ENCODE results near the gene SLC13A3.

Gene SLC13A3

DNA sequence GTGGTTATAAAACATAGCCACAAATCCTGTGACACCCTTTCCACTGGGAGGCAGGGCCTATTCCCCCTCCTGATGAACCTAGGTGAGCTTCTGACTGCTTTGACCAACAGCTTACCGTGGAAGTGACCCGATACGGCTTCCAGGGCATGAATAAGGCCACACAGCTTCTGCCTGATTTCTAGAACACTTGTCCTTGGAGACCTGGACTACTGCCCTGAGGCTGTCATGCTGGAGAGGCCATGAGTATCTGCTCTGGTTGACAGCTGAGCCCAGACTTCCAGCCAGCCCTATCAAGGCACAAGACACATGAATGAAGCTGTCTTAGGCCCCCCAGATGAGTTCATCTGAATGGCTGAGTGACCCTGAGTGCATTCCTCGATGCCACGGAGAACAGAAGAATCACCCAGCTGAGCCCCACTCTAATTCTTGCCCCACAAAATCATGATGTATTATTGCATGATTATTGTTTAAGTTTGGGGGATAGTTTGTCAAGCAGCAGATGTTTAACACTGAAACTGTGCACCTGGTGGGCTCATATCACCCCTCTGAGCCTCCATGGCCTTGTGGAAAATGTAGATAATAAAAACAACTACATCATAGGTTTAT, 21.4 kb upstream of the SLC13A3 start:
- Mint-ChIP-seq H3K36me3 (ENCODE audit: low read depth) (peaks cover 5% of the 10 kb centered on the region), H3K27me3 (no peaks in the 10 kb centered on the region), H3K4me3 (no peak overlapping the region), H3K9me3 (peaks cover 8% of the 10 kb centered on the region), H3K4me1 (no peaks in the 10 kb centered on the region), H3K27ac (no peak overlapping the region)
- no peak for ATAC-seq
- DNase-seq = no peak

DNA sequence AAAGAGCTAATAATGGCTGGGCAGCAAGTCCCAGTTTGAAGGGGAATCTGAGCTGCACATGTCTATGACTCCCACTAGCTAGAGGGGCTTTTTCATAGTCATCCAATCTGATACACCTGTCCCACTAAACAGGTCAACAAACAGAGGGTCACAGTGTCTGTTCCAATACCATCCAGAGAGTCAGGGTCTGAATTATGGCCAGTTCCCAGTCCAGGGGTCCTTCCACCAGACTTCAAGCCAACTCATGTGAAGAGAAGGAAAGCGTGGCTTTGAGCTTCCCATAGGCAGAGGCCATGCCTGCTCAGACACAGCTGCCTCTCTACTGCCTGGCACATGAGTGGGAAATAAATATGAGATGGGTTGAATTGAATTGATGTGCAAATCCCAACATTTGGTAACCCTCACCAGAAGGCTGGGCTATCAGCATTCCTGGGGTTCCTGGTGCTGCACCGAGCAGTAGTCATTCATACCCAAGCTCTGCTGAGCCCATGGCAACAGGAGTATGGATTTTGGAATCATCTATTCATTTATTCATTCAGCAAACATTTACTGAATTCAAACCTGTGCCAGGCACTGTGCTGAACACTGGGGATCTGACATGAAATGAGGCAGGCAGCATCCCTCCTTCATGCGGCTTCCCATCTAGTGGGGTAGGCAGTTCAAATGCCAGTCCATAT, 20.7 kb upstream of the SLC13A3 start:
- Mint-ChIP-seq H3K9me3 (peaks cover 8% of the 10 kb centered on the region), H3K27me3 (no peaks in the 10 kb centered on the region), H3K27ac (no peak overlapping the region), H3K36me3 (ENCODE audit: low read depth) (peaks cover 5% of the 10 kb centered on the region), H3K4me1 (no peaks in the 10 kb centered on the region), H3K4me3 (no peak overlapping the region)
- DNase-seq (no peak), ATAC-seq (no peak)

DNA sequence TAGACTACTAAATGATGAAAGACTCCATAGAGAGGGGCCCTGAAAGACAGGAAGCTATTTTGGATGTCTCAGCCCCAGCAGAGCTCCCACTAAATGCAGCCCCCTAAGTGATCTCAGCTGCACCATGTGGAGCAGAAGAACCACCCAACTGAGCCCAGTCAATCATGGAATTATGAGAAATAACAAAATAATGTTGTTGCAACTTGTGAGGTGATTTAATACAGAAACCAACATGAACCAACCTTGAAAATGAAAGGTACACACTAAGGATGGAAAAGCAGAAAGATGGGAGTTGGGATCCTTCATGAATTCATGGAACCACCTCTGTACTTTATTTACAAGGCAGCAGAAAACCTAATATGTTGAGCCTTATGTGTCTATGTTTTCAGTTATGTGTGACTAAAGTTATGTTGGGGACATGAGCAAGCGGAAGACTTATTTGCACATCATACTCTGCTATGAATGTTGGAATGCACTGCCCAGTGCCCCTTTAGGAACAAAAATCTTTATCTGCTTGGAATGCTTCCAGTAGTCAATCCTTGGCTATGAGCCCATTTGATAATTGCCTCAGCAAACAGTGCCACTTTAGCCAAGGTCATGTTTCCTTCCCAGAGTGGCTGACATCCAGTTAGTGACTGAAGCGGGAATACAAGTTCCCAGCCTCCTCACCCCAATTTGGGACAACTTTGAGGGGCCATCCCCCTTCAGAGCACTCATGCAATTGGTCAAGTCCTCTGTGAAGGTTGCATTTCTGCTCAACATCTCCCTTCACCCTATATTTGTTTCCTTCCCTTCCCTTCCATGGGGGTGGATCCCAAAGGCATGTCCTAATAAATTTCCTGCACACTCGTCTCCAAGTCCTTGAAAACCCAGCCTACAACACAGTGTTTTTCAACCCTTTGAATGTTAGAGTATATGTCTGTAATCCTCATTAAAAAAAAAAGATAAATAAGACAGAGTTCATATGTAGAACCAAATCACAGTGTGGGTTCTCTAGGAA, 19.6 kb upstream of the SLC13A3 start:
- ATAC-seq (no peak), DNase-seq (no peak)
- H3K4me3 Mint-ChIP-seq = no peak overlapping the region
- peaks cover 8% of the 10 kb centered on the region for H3K9me3 Mint-ChIP-seq
- H3K4me1 Mint-ChIP-seq = no peaks in the 10 kb centered on the region
- peaks cover 5% of the 10 kb centered on the region for H3K36me3 Mint-ChIP-seq (ENCODE audit: low read depth)
- no peak overlapping the region for H3K27ac Mint-ChIP-seq
- H3K27me3 Mint-ChIP-seq = no peaks in the 10 kb centered on the region

DNA sequence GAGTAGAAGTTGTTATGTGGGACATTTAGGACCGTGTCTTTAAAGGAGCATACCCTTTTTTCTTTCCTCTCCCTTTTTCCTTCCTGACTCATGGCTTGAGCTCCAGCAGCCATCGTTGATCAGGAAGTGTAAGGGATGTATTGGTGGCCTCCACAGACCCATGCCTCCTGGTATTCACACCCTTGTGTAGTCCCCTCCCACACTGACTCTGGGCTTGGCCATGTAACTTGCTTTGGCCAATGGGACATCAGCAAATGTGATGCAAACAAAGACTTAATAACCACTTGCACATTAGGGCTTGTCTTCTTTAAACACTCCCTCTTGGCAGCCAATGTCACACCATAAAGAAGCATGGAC, 18.9 kb upstream of the SLC13A3 start:
- DNase-seq (no peak), ATAC-seq (no peak)
- Mint-ChIP-seq H3K4me1 (no peaks in the 10 kb centered on the region), H3K4me3 (no peak overlapping the region), H3K36me3 (ENCODE audit: low read depth) (peaks cover 5% of the 10 kb centered on the region), H3K27me3 (no peaks in the 10 kb centered on the region), H3K9me3 (peaks cover 8% of the 10 kb centered on the region), H3K27ac (no peak overlapping the region)

DNA sequence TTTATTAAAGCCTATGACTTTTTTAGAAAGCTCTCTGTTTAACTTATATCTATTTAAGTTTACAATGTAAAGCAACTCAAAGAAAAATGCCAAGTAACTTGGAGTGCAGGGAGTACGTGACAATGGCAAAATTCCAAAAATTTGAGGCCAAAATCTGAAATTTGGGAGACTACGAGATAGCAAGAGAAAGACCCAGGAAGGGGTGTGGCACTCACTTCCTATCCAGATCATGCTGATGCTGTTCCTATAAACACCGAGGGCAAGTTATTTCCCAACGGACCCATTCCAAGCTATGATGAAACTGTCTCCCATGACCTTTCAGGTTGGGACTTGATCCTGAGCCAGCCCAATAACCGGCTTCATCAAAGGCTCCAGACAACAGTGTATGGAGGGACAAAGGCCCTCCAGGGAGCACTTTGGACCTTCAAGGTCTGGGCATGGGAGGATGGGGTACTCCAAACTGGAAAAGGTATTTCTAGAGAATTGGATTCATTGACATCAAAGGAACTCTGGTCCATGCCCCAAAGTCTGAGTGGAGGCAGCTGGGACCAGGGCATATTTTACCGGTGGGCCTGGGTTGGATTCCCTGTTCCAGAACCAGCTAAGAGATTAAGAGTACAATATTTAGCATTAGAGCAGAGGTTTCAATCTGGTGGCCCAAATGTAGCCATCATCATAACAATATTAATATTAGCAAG, 15.7 kb upstream of the SLC13A3 start:
- H3K4me1 Mint-ChIP-seq = no peaks in the 10 kb centered on the region
- DNase-seq (no peak), ATAC-seq (no peak)
- H3K27ac Mint-ChIP-seq = no peak overlapping the region
- H3K9me3 Mint-ChIP-seq = peaks cover 8% of the 10 kb centered on the region
- peaks cover 2% of the 10 kb centered on the region for H3K27me3 Mint-ChIP-seq
- no peak overlapping the region for H3K4me3 Mint-ChIP-seq
- H3K36me3 Mint-ChIP-seq (ENCODE audit: low read depth) = peaks cover 5% of the 10 kb centered on the region

DNA sequence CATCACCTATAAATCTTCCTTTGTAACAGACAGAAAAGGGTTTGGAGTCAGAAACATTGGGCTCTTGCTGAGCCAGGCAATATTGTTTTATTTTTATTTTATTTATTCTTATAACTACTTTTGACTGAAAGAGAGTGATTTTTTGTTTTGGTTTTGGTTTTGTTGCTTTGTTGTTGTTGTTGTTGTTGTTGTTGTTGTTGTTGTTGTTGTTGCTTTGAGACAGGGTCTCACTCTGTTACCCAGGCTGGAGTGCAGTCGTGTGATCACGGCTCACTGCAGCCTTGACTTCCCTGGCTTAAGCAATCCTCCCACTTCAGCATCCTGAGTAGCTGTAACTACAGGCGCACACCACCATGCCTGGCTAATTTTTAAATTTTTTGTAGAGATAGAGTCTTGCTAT, 15.0 kb upstream of the SLC13A3 start:
- ATAC-seq (no peak), DNase-seq (no peak)
- Mint-ChIP-seq H3K4me1 (no peaks in the 10 kb centered on the region), H3K36me3 (ENCODE audit: low read depth) (peaks cover 5% of the 10 kb centered on the region), H3K9me3 (peaks cover 7% of the 10 kb centered on the region), H3K27me3 (peaks cover 2% of the 10 kb centered on the region), H3K27ac (no peak overlapping the region), H3K4me3 (no peak overlapping the region)

DNA sequence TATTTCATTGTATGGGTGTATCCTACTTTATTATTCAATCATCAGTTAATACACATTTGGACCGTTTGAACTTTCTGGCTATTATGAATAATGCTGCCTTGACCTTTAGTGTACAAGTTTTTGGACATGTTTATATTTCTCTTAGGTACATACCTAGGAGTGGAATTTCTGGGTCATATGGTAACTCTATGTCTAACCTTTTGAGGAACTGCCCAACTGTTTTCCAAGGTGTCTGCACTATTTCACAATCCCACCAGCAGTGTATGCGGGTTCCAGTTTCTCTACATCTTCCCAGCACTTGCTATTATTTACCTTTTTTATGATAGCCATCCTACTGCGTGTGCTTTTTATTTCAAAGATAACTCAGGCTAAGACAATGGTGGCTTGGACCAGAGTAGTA, 14.3 kb upstream of the SLC13A3 start:
- no peak overlapping the region for H3K27ac Mint-ChIP-seq

DNA sequence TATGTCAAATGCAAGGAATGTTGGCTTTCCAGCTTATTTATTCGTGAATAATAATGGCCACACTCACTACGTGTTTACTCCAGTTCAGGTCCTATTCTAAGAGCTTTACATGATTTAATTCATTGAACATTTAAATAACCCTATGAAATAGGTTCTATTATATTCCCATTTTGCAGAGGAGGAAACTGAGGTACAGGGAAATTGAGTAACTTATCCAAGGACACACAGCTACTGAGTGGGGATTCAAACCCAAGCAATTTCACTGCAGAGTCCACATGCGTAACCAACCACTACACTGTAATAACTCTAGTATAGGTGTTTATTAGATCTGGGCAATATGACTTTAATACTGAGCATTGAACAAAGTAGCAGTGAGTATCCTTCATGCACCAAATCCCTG, 12.3 kb upstream of the SLC13A3 start:
- Mint-ChIP-seq H3K36me3 (ENCODE audit: low read depth) (no peaks in the 10 kb centered on the region), H3K9me3 (no peaks in the 10 kb centered on the region), H3K27ac (no peak overlapping the region), H3K4me1 (no peaks in the 10 kb centered on the region), H3K27me3 (peaks cover 2% of the 10 kb centered on the region), H3K4me3 (no peak overlapping the region)
- DNase-seq (no peak), ATAC-seq (no peak)

More for the DNA sequence above, 14.3 kb upstream of the SLC13A3 start:
- no peak overlapping the region for H3K4me3 Mint-ChIP-seq
- H3K27me3 Mint-ChIP-seq = peaks cover 2% of the 10 kb centered on the region
- H3K36me3 Mint-ChIP-seq (ENCODE audit: low read depth) = peaks cover 4% of the 10 kb centered on the region
- no peaks in the 10 kb centered on the region for H3K4me1 Mint-ChIP-seq
- peaks cover 2% of the 10 kb centered on the region for H3K9me3 Mint-ChIP-seq
- DNase-seq = no peak
- no peak for ATAC-seq

DNA sequence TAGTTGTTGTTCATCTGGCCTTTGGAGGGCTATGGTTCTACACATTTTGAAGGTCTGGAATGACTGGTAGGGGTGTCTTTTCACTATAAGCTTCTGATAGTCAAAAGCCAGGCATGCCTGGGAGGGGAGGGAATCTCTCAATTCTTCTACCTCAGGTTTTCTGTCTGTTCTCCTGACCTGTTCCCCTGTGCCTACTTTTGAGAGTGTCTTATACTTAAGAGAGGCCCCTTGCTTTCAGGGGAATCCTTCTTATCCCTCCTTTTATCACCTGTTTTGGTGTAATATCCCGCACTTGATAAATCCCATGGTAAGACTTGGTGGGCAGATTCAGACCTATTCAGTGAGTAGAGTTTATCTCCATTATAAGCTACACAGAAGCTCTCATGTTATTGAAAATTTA, 10.4 kb upstream of the SLC13A3 start:
- Mint-ChIP-seq H3K27me3 (peaks cover 2% of the 10 kb centered on the region), H3K27ac (no peak overlapping the region), H3K4me1 (no peaks in the 10 kb centered on the region), H3K36me3 (ENCODE audit: low read depth) (no peaks in the 10 kb centered on the region), H3K4me3 (no peak overlapping the region), H3K9me3 (no peaks in the 10 kb centered on the region)
- no peak for DNase-seq
- no peak for ATAC-seq

DNA sequence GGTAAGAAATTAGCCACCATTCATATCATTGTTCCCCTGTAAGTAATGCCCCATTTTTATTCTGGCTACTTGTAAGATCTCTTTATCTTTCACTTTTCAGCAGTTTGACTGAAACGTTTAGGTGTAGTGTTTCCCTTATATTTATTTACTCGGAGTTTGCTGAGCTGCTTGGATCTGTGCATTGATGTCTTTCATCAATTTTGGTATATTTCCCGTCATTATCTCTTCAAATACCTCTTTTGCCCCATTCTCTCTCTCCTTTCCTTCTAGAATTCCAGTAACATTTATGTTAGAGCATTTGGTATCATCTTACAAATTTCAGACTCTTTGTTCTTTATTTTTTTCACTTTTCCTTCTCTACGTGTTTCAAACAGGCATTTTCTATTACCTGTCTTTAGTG, 9.2 kb upstream of the SLC13A3 start:
- Mint-ChIP-seq H3K36me3 (ENCODE audit: low read depth) (no peaks in the 10 kb centered on the region), H3K4me3 (no peak overlapping the region), H3K27me3 (peaks cover 2% of the 10 kb centered on the region), H3K4me1 (no peaks in the 10 kb centered on the region), H3K27ac (no peak overlapping the region), H3K9me3 (no peaks in the 10 kb centered on the region)
- no peak for DNase-seq
- ATAC-seq = no peak

DNA sequence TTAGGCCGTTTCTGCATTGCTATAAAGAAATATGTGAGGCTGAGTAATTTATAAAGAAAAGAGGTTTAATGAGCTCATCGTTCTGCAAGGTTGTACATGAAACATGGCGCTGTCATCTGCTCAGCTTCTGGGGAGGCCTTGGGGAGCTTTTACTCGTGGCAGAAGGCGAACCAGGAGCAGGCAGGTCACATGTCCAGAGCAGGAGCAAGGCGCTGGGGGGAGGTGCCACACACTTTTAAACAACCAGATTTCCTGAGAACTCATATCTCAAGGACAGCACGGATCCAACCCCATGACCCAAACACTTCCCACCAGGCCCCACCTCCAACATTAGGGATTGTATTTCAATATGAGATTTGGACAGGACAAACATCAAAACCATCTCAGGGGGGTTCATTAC, 6.4 kb upstream of the SLC13A3 start:
- H3K27me3 Mint-ChIP-seq = peaks cover 11% of the 10 kb centered on the region
- ATAC-seq = no peak
- H3K9me3 Mint-ChIP-seq = no peaks in the 10 kb centered on the region
- no peak for DNase-seq
- no peaks in the 10 kb centered on the region for H3K4me1 Mint-ChIP-seq
- no peak overlapping the region for H3K4me3 Mint-ChIP-seq
- H3K36me3 Mint-ChIP-seq (ENCODE audit: low read depth) = no peaks in the 10 kb centered on the region
- no peak overlapping the region for H3K27ac Mint-ChIP-seq

DNA sequence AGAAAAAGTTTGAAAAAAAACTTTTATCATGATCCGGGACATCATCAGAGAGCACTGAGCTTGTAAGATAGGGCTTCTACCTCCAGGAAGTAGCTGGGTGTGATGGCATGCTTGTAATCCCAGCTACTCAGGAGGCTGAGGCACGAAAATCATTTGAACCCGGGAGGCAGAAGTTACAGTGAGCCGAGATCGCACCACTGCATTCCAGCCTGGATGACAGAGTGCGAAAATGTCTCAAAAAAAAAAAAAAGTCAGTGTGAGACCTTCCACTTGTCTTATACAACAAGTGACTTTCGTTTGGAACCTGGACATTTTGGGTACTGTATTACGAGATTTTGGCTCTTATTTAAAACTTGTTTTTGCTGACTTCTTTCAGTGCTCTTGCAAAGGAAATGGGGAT, 5.9 kb upstream of the SLC13A3 start:
- Mint-ChIP-seq H3K27me3 (peaks cover 11% of the 10 kb centered on the region), H3K4me3 (no peak overlapping the region), H3K9me3 (no peaks in the 10 kb centered on the region), H3K36me3 (ENCODE audit: low read depth) (no peaks in the 10 kb centered on the region), H3K4me1 (no peaks in the 10 kb centered on the region), H3K27ac (no peak overlapping the region)
- ATAC-seq (no peak), DNase-seq (no peak)

DNA sequence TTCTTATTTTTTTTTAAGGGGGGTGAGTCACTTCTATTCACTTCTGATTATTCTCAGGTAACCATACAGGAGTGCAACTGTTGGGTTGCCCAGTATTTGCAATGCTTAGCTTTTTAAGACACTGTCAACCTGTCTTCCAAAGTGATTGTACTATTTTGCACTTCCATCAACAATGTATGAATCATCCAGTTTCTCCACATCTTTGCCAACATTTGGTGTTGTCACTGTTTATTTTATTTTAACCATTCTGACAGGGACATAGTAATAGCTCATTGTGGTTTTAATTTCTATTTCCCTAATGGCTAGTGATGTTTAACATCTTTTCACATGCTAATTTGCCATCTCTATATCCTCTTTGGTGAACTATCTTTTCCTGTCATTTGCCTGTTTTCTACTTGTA, 1.4 kb upstream of the SLC13A3 start:
- Mint-ChIP-seq H3K36me3 (ENCODE audit: low read depth) (no peaks in the 10 kb centered on the region), H3K4me1 (no peaks in the 10 kb centered on the region), H3K27me3 (peaks cover 36% of the 10 kb centered on the region), H3K27ac (no peak overlapping the region), H3K4me3 (no peak overlapping the region), H3K9me3 (peaks cover 6% of the 10 kb centered on the region)
- ATAC-seq (no peak), DNase-seq (no peak)

DNA sequence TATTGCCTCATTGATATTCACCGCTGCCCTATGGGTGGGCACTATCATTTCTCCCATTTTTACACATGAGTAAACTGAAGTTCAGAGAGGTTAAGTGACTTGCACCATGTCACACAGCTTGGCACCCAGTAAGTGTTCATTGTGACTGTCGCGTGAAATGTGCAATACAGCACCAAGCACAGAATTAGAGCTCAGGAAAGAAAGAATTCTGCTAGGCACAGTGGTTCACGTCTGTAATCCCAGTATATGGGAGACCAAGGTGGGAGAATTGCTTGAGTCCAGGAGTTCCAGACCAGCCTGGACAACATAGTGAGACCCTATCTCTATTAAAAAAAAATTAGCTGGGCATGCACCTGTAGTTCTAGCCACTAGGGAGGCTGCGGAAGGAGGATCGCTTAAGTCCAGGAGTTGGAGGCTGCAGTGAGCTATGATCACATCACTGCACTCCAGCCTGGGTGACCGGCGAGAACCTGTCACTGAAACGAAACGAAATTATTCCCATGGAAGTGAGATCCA, 626 bp downstream of the SLC13A3 start:
- no peaks in the 10 kb centered on the region for H3K36me3 Mint-ChIP-seq (ENCODE audit: low read depth)
- no peak for DNase-seq
- no peaks in the 10 kb centered on the region for H3K4me1 Mint-ChIP-seq
- H3K27me3 Mint-ChIP-seq = peaks cover 36% of the 10 kb centered on the region
- no peak overlapping the region for H3K27ac Mint-ChIP-seq
- H3K4me3 Mint-ChIP-seq = no peak overlapping the region
- peaks cover 6% of the 10 kb centered on the region for H3K9me3 Mint-ChIP-seq
- ATAC-seq = no peak

Measured in activated naive CD8-positive, alpha-beta T cell treated with anti-CD3 and anti-CD28 coated beads, Interleukin-2, amount 50 U/mL, for 24 hours (primary cell).